KMS-11 (cell line): ENCODE data around the gene PRICKLE2.

Experiments
- H2AFZ ChIP-seq: fragments of 200-600 bp; sonication (generic); 2 replicates; pipeline ENCODE4 v1.6.1; 2016; ENCODE audit warnings: antibody characterized with exemption, mixed run types, low read depth
- H3K27ac ChIP-seq: fragments of 200-600 bp; sonication (generic); 2 replicates; pipeline ENCODE4 v1.6.1; 2016; ENCODE audit warnings: mild to moderate bottlenecking, mixed run types
- H3K27me3 ChIP-seq: fragments of 200-600 bp; sonication (generic); 2 replicates; pipeline ENCODE4 v1.6.1; 2017; ENCODE audit warnings: mild to moderate bottlenecking, low read depth, mixed run types, moderate library complexity; ENCODE audit not compliant: insufficient read depth
- H3K36me3 ChIP-seq: fragments of 200-600 bp; sonication (generic); 2 replicates; pipeline ENCODE4 v1.6.1; 2017; ENCODE audit warnings: mild to moderate bottlenecking, mixed run types; ENCODE audit not compliant: insufficient read depth
- H3K4me1 ChIP-seq: fragments of 200-600 bp; sonication (generic); 2 replicates; pipeline ENCODE4 v1.6.1; 2016; ENCODE audit warnings: mild to moderate bottlenecking, low read depth, mixed run types; ENCODE audit not compliant: poor library complexity, severe bottlenecking
- H3K4me2 ChIP-seq: fragments of 200-600 bp; sonication (generic); 2 replicates; pipeline ENCODE4 v1.7.0; 2016; ENCODE audit warnings: mild to moderate bottlenecking, mixed run types
- H3K4me3 ChIP-seq: fragments of 200-600 bp; sonication (generic); IDR thresholded peaks from 2 replicates; pipeline ENCODE4 v1.6.1; 2017; ENCODE audit warnings: low read depth, low read length, mixed read lengths; ENCODE audit not compliant: insufficient read depth
- H3K79me2 ChIP-seq: fragments of 200-600 bp; sonication (generic); 2 replicates; pipeline ENCODE4 v1.6.1; 2016; ENCODE audit warnings: low read depth, mixed run types; ENCODE audit not compliant: insufficient read depth
- H3K9ac ChIP-seq: fragments of 200-600 bp; sonication (generic); 2 replicates; pipeline ENCODE4 v1.6.1; 2016; ENCODE audit warnings: mild to moderate bottlenecking, mixed run types
- H4K20me1 ChIP-seq: fragments of 200-600 bp; sonication (generic); 2 replicates; pipeline ENCODE4 v1.6.1; 2016; ENCODE audit warnings: mild to moderate bottlenecking, mixed run types; ENCODE audit not compliant: insufficient read depth
- CTCF ChIP-seq: fragments of 200-600 bp; sonication (generic); conservative IDR thresholded peaks from 2 replicates; pipeline ENCODE4 v1.6.1; 2017; ENCODE audit warnings: low read depth, mild to moderate bottlenecking, antibody characterized with exemption, low read length, moderate library complexity, mixed read lengths

The PRICKLE2 gene

DNA sequence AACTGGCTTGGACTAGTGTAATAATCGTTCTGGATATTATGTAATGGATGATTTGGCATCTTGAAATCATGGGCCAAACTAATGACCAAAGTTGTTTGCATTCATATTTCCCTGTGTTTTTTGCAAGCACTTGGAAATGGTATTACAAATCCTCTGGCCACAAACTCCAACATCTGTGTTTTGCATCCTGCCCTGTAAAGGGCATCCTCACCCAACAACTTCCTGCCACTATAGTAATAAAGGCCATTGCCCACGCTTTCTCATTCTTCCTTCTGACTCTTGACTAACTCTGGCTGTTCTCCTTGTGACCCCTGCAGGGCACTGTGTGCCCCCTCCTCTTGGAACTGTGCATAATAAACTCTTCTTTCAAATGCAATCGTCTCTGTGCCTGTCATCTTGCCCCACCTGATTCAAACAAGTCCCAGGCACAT lies 176.6 kb downstream of the PRICKLE2 start:
- Histone ChIP-seq H3K27me3 (no peaks in the 10 kb centered on the region), H2AFZ (no peak overlapping the region), H3K4me1 (no peaks in the 10 kb centered on the region), H3K79me2 (no peaks in the 10 kb centered on the region), H3K27ac (no peak overlapping the region), H3K9ac (no peak overlapping the region), H3K4me2 (no peak overlapping the region), H3K4me3 (no peak overlapping the region), H4K20me1 (no peaks in the 10 kb centered on the region), H3K36me3 (no peaks in the 10 kb centered on the region)
- no peak for TF ChIP-seq CTCF

- Histone ChIP-seq H3K4me2 (no peak overlapping the region), H3K9ac (no peak overlapping the region), H3K4me3 (no peak overlapping the region), H3K4me1 (no peaks in the 10 kb centered on the region), H3K36me3 (no peaks in the 10 kb centered on the region), H2AFZ (no peak overlapping the region), H3K27me3 (no peaks in the 10 kb centered on the region), H3K27ac (no peak overlapping the region), H3K79me2 (no peaks in the 10 kb centered on the region), H4K20me1 (no peaks in the 10 kb centered on the region)
- no peak for TF ChIP-seq CTCF
Observed at GRCh38 chr3:64047787-64048186, 177.5 kb downstream of the PRICKLE2 start.

DNA sequence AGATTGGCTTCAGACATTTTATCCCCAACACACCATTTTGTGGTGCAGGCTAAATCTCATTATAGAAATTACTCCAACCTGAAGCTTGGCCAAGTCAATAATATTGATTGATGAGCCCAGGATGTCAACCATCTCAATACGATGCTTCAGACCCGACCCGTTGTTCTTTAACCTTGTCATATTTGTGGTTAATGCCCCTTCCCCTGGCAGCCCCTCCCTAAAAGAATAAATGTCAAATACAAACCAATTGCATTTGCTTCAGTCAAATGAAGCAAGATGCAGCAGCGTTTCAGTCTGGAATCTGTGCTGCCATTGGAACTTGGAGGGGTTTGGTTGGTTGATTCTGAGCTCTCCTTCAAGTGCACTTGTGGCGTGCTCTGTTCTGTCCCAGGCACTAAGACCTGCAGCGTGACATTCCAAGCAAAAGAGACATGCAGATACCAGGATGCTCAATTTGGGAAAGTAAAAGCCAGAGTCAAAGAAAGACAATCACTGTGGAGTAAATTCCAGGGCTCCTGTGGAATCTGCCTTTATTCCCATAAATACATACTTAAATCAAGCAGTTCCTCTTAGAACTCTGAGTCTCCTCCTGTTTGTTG lies 178.2 kb downstream of the PRICKLE2 start:
- Histone ChIP-seq H2AFZ (no peak overlapping the region), H3K4me2 (no peak overlapping the region), H3K79me2 (no peaks in the 10 kb centered on the region), H3K27ac (no peak overlapping the region), H3K4me1 (no peaks in the 10 kb centered on the region), H3K4me3 (no peak overlapping the region), H3K27me3 (no peaks in the 10 kb centered on the region), H3K36me3 (no peaks in the 10 kb centered on the region), H3K9ac (no peak overlapping the region), H4K20me1 (no peaks in the 10 kb centered on the region)
- no peak for TF ChIP-seq CTCF

GRCh38 chr3:64046592-64046991 lies 178.7 kb downstream of the PRICKLE2 start:
- Histone ChIP-seq H3K4me3 (no peak overlapping the region), H3K27me3 (no peaks in the 10 kb centered on the region), H4K20me1 (no peaks in the 10 kb centered on the region), H2AFZ (no peak overlapping the region), H3K4me1 (no peaks in the 10 kb centered on the region), H3K9ac (no peak overlapping the region), H3K4me2 (no peak overlapping the region), H3K27ac (no peak overlapping the region), H3K36me3 (no peaks in the 10 kb centered on the region), H3K79me2 (no peaks in the 10 kb centered on the region)
- TF ChIP-seq CTCF = no peak
